IPS DF 19.7 (cell line): ENCODE measurements around the gene MGAT4A.
"Not testable (repeated sequence)": the region's sequence is repeated elsewhere in the genome, so short reads cannot be mapped to it uniquely, and the experiment has no call there.

Experiments used
- DNase-seq: peaks from one replicate; pipeline ENCODE4 v3.0.0-alpha.2; 2013; ENCODE audit warnings: low read depth, low spot score

MGAT4A gene

GRCh38 chr2:98607741-98608115 is 123.2 kb downstream of the MGAT4A start:
- no peak for DNase-seq

- DNase-seq, result no peak
These were observed 123.8 kb downstream of the MGAT4A start for GRCh38 chr2:98607104-98607503.

GRCh38 chr2:98606431-98606830 is 124.5 kb downstream of the MGAT4A start:
- no peak for DNase-seq

GRCh38 chr2:98605076-98605475 is 125.9 kb downstream of the MGAT4A start:
- no peak for DNase-seq

- DNase-seq, result no peak
These were observed 126.4 kb downstream of the MGAT4A start for GRCh38 chr2:98604547-98604946.

GRCh38 chr2:98601532-98602132 is 129.3 kb downstream of the MGAT4A start:
- peak; percentile 38 for DNase-seq

- no peak for DNase-seq
These were observed 132.0 kb downstream of the MGAT4A start for GRCh38 chr2:98598781-98599428.

- not testable (repeated sequence) for DNase-seq
These were observed 136.3 kb downstream of the MGAT4A start for GRCh38 chr2:98594665-98595064.

- no peak for DNase-seq
These were observed 138.4 kb downstream of the MGAT4A start for GRCh38 chr2:98592565-98592964.

- DNase-seq, result no peak
These were observed 141.4 kb downstream of the MGAT4A start for GRCh38 chr2:98589489-98589888.

GRCh38 chr2:98588880-98589431 is 142.0 kb downstream of the MGAT4A start:
- no peak for DNase-seq

GRCh38 chr2:98586551-98587140 is 144.3 kb downstream of the MGAT4A start:
- no peak for DNase-seq

- no peak for DNase-seq
These were observed 145.5 kb downstream of the MGAT4A start for GRCh38 chr2:98585386-98585785.

- DNase-seq, result no peak
These were observed 146.9 kb downstream of the MGAT4A start for GRCh38 chr2:98583816-98584618.

- DNase-seq, result no peak
These were observed 147.7 kb downstream of the MGAT4A start for GRCh38 chr2:98583276-98583675.

GRCh38 chr2:98582523-98582922 is 148.4 kb downstream of the MGAT4A start:
- no peak for DNase-seq

- DNase-seq, result no peak
These were observed 150.2 kb downstream of the MGAT4A start for GRCh38 chr2:98580656-98581284.

GRCh38 chr2:98579926-98580325 is 151.0 kb downstream of the MGAT4A start:
- DNase-seq, result no peak

GRCh38 chr2:98578231-98578630 is 152.7 kb downstream of the MGAT4A start:
- DNase-seq, result no peak

GRCh38 chr2:98577313-98577712 is 153.6 kb downstream of the MGAT4A start:
- DNase-seq, result no peak

GRCh38 chr2:98576666-98577312 is 154.1 kb downstream of the MGAT4A start:
- no peak for DNase-seq
